Dedifferentiated amniotic fluid mesenchymal stem cell (primary cell): Measurements from ENCODE around the gene KLF16.
A peak's percentile ranks its signal among the peaks of the same experiment; 100 is the strongest.
"Not testable (repeated sequence)": the region's sequence is repeated elsewhere in the genome, so short reads cannot be mapped to it uniquely, and the experiment has no call there.

Source experiments
- DNase-seq: peaks from one replicate; pipeline ENCODE4 v3.0.0-alpha.2; 2016; ENCODE audit errors: extremely low spot score

KLF16 gene

GRCh38 chr19:1884291-1884718, 20.9 kb upstream of the KLF16 start:
- DNase-seq, result no peak

GRCh38 chr19:1883784-1884183, 20.4 kb upstream of the KLF16 start:
- DNase-seq, result no peak

- DNase-seq, result no peak
Measured at GRCh38 chr19:1882786-1883692, 19.7 kb upstream of the KLF16 start.

GRCh38 chr19:1882089-1882785, 18.9 kb upstream of the KLF16 start:
- no peak for DNase-seq

- not testable (repeated sequence) for DNase-seq
Measured at GRCh38 chr19:1881393-1882088, 18.2 kb upstream of the KLF16 start.

GRCh38 chr19:1880611-1881392, 17.4 kb upstream of the KLF16 start:
- no peak for DNase-seq

GRCh38 chr19:1879982-1880381, 16.6 kb upstream of the KLF16 start:
- not testable (repeated sequence) for DNase-seq

- DNase-seq, result not testable (repeated sequence)
Measured at GRCh38 chr19:1878583-1878982, 15.2 kb upstream of the KLF16 start.

- not testable (repeated sequence) for DNase-seq
Measured at GRCh38 chr19:1877280-1877660, 13.9 kb upstream of the KLF16 start.

- DNase-seq, result not testable (repeated sequence)
Measured at GRCh38 chr19:1876496-1877279, 13.3 kb upstream of the KLF16 start.

- DNase-seq, result peak; percentile 87
Measured at GRCh38 chr19:1875646-1876495, 12.5 kb upstream of the KLF16 start.

GRCh38 chr19:1875265-1875645, 11.9 kb upstream of the KLF16 start:
- DNase-seq, result not testable (repeated sequence)

- DNase-seq, result no peak
Measured at GRCh38 chr19:1874554-1875185, 11.3 kb upstream of the KLF16 start.

- DNase-seq, result no peak
Measured at GRCh38 chr19:1873524-1874473, 10.4 kb upstream of the KLF16 start.

- DNase-seq, result no peak
Measured at GRCh38 chr19:1872807-1873523, 9.6 kb upstream of the KLF16 start.

GRCh38 chr19:1871630-1872029, 8.3 kb upstream of the KLF16 start:
- no peak for DNase-seq

GRCh38 chr19:1871140-1871597, 7.8 kb upstream of the KLF16 start:
- DNase-seq, result no peak
